Renal cortical epithelial cell (primary cell): ENCODE results near the gene EBF3. TPM values are rescaled to one million over a fixed set of nuclear protein-coding genes. Genes with fewer than 3 reads are reported as not detected.

Experiments
- DNase-seq: peaks from one replicate; pipeline ENCODE4 v3.0.0-alpha.2; 2011; ENCODE audit warnings: low read depth
- total RNA-seq: library from RNA; depleted of rRNA; stranded (reverse); fragments of >200 nt; gene quantifications from 2 replicates; pipeline ENCODE4 v1.2.3, GENCODE V29; 2014

The EBF3 gene
- total RNA-seq, 1 donor from 2014 or later: 0.05 TPM

GRCh38 chr10:129891806-129892205 is 72.3 kb downstream of the EBF3 start:
- DNase-seq: no peak

GRCh38 chr10:129890170-129890569 is 73.9 kb downstream of the EBF3 start:
- DNase-seq: no peak

DNA sequence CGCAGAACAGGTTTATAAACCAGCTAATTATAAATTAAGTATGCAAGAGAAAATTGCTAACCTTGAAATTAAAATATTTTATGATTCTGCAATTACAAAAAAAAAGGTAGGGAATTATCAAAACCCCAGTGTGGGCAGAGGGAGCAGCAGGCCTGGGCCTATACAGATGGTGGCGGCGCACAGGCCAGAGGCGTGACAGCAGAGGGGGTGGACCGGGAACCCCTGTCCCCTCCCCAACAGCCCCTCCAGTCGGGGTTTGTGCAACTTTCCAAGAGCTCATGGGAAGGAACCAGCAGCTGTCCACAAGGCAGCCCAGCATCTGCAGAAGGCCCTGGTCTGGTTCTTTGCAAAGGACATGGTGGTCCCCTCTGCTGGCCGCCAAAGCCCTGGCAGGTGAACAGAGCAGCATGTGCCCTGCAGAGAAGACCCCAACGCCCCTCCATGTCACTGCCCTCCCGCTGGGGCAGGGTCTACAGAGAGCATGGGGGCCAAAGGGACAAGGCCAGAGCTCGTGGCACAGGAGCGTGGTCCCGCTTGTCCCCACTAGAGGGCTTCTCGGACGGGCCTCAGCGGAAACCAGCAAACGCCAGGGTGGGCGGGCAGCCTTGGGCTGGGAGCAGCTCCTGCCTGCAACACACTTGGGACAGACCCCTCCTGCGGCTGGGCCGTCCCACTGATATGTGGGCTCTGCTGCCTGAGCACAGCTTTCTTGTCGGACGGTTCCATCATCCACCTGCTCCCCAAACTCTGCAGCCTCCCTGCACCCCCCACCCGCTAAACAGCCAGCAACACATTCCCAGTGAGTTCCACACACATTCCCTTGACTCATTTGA is 75.1 kb downstream of the EBF3 start:
- no peak for DNase-seq

DNA sequence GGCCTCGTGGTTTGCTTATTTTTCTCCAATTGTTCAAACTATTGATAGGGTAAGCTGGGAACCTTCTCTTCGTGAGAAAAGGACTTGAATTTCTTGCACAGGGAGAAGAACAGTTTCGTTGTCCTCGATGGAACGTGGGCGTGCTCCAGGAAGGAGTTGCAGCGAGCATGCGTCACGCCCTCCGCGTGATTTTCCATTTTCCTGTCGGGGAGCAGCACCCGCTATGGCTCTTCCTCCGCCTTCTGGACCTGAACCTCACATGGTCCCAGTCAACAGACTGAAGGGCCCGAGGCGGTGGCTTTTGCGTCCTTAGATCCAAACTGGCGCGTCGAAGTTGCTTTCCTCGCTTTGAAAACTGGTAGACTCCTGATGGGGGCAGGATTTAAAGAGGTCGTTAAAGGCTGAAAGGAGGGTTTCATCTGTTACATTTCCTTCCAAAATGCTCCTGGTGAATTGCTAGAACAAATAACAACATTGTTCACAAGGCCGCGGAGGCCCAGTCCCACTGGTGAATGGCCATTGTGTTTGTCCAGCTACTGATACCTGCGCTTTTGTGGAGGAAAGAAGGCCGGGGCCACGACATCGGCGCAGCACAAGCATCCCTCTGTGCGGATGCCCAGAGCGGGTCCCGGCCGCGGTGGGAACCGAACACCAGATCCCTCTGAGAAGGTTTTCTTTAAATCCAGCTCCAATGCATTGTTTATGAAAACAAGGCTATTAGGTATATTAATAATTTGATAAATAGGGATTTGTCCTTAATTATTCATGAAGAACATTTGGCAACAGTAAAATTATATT is 75.9 kb downstream of the EBF3 start:
- no peak for DNase-seq

- DNase-seq: no peak
Measured at GRCh38 chr10:129887381-129887905, 76.6 kb downstream of the EBF3 start.

- no peak for DNase-seq
Measured at GRCh38 chr10:129886263-129886662, 77.8 kb downstream of the EBF3 start.

DNA sequence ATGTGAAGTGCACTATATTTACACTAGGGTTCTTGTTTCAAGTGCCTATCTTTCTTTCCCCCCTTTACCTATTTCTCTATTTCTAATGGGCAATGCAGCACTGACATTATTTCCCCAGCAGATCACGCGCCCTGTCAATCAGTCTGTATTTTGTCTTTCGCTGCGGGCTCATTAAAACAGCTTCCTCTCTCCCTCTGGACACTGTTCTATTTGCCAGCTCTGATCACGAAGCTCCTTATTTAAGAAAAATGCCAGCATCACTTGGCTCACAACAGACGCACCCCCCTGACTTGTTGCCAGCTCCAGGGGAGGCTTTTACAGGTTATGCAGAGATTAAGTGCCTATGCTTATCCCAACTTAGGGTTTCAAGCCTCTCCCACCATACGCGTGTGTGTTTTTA is 78.5 kb downstream of the EBF3 start:
- no peak for DNase-seq

GRCh38 chr10:129884398-129885078 is 79.5 kb downstream of the EBF3 start:
- DNase-seq: no peak

DNA sequence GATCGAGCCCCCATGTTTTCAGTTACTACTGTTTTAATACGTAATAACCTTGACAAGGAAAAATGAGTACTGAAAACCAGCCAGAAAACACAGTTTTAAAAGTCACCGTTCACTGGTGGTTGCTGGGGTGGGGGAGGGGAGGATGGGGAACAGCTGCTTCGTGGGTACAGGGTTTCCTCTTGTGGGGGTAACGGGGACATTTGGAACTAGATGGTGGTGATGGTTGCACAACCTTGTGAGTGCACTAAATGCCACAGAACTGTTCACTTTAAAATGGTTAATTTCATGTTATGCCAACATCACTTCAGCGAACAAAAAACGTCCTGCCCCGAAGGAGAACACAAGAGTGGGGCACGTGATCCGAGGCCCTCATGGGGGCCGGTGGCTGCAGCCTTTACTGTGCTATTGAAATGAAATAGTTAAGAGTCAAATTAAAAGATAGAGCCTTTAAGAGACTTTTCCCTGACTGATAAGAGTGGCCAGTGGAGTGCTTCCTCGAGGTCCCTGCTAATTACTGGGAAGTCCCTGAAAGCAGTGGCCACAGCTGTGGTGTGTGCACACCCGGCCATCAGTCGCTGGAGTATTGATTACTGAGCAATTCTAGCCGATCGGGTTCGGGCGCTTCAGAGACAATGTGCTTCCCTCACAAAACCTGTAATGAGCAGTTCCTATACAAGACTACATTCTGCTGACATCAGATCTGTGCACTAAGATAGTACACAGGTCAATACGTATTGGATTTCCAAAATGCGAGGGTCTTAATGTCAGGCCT is 80.3 kb downstream of the EBF3 start:
- DNase-seq: no peak

- no peak for DNase-seq
Measured at GRCh38 chr10:129883029-129883428, 81.0 kb downstream of the EBF3 start.

- DNase-seq: no peak
Measured at GRCh38 chr10:129882291-129883010, 81.6 kb downstream of the EBF3 start.

DNA sequence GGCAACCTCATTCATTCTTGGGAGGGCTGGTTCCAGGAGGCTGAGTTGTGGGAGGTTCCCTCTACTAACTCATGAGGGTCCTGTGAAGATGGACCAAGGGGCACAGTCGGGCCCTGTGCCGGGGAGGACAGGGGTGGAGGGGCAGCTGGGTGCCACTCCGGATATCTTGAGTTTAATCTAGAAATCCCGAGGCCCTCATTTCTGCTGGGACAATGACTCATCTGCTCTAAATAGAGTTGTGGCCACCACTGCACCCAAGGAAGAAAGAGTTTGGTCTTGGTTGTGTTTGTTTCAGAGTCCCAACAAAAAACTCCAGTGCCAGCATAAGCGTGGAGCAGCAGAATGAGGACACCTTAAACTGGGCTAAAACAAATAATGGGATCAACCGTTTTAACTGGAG is 82.4 kb downstream of the EBF3 start:
- no peak for DNase-seq

DNA sequence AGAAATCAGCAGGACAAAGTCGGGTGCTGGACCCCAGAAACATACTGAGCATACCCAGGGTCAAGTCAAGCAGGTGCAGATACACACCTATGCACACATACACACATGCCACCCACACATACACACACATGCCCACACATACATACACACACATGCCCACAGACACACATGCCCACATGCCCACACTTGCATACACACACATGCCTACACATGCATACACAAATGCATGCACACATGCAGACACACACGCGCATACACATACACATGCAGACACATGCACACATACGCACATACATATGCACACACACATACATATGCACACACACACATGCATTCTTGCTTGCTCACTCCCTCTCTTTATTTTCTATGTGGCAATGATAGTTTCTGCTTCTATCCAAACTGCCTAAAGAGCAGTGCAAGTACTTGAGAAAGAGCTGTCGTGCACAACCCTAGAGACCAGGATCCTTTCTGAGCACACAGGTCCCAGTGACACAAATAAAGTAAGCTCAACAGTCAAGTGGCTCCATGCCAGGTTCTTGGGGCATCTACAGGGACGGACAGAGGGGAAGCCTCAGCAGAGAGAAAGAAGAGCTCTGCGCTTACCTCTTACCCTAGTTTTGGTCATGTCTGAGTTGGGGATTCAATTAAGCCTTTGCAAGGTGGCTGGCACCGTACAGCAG is 83.7 kb downstream of the EBF3 start:
- DNase-seq: no peak

DNA sequence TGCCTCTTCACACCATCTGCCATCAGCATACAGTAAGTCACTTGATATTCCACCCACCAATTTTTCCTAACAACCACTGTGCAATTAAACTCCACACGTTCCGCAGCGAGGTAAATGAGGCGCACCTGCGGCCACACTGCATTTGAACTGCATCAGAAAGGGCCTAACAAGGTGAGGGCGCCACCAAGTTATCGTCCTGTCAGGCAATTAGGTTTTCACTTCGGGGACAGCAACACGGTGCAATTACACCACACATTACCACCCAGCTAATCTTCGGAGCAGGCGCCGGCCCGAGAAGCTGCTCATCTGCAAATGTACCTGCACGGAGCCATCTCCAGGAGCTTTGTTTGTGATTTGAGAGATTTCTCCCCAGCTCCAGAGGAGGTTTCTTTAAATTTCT is 84.4 kb downstream of the EBF3 start:
- no peak for DNase-seq

DNA sequence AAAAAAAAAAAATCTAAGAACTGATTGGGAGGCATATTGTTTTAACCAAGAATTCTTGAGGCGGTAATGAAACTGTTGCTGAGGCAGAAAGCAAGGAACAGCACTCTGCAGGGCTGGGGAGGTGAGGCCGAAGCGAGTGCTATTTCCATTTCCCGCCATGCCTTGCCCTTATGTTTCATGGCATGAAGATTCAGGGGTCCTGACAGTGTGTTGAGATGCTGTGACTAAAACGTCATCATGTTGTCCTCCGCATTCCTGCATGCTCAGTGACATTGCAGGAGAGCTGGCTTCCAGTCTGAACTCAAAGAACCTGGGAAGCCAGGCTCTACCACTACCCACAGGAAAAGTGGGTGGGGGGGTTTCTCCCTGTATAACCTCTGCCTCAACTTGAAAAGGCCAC is 85.2 kb downstream of the EBF3 start:
- no peak for DNase-seq

DNA sequence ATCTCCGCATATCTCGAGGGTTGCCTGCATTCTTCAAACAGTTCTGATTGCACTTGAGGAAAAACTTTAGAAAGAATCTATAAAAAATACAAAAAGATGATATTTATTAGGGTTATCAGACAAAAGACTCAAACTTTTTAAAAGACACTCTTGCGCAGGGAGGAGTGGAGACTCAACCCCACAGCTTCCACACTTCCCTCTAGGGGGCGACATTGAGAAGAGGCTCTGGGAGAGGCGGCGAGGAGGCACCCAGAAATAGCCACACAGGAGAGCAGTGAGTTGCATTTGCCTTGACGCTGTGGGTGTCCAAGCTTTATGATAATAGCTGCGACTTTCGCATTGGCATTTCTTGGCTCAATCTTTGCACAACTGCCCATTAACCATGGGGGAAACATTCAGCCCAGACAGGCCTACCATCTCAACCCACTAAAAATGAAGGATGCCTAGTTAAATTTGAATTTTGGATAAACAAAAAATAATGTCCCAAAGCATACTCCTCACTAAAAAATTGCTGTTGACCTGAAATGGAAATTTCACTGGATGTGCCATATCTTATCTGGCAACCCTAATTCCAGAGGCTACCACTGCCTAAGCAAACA is 86.2 kb downstream of the EBF3 start:
- DNase-seq: no peak

- no peak for DNase-seq
Measured at GRCh38 chr10:129876838-129877237, 87.2 kb downstream of the EBF3 start.

- DNase-seq: no peak
Measured at GRCh38 chr10:129875993-129876726, 87.9 kb downstream of the EBF3 start.

DNA sequence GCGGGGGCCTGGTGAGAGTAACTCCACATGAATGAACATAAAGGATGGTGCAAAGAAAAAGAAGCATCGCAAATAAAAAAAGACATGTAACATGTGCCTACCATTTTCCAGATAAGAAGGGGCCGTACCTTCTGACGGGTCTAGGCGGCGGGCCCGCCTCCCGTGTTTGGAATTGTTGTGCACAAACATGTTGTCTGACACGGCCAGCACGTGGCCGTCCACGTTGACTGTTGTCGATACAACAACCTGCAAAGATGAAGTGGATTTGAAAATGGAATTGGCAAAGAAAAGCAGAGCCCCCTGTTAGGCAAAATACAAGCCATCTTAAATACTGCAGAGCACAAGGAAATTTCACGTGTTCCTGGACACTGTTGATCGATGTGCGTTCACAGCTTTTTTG is 90.7 kb downstream of the EBF3 start:
- no peak for DNase-seq
